GM19023 (cell line): ENCODE results near the gene AIFM3.
"Not testable (repeated sequence)": the region's sequence is repeated elsewhere in the genome, so short reads cannot be mapped to it uniquely, and the experiment has no call there.

Experiments used
- ATAC-seq: cut with Tn5 transposase; IDR thresholded peaks from one replicate; pipeline ENCODE4 v1.9.1; 2021; ENCODE audit warnings: mild to moderate bottlenecking, moderate library complexity; ENCODE audit not compliant: unreplicated experiment

AIFM3 gene

GRCh38 chr22:20966883-20967696, at the start of gene AIFM3:
Gene AIFM3 (plus strand): TSS chr22:20967255. CDS start chr22:20967945, 690 bp downstream.
- no peak for ATAC-seq

GRCh38 chr22:20918663-20919218, 48.3 kb upstream of the AIFM3 start:
- ATAC-seq: no peak

GRCh38 chr22:20919718-20920117, 47.3 kb upstream of the AIFM3 start:
- ATAC-seq: no peak

GRCh38 chr22:20920881-20921203, 46.2 kb upstream of the AIFM3 start:
- no peak for ATAC-seq

- ATAC-seq: no peak
Observed at GRCh38 chr22:20922141-20922751, 44.8 kb upstream of the AIFM3 start.

- no peak for ATAC-seq
Observed at GRCh38 chr22:20926243-20926642, 40.8 kb upstream of the AIFM3 start.

GRCh38 chr22:20927940-20928572, 39.0 kb upstream of the AIFM3 start:
- no peak for ATAC-seq

- no peak for ATAC-seq
Observed at GRCh38 chr22:20928573-20928967, 38.5 kb upstream of the AIFM3 start.

GRCh38 chr22:20930004-20930403, 37.1 kb upstream of the AIFM3 start:
- ATAC-seq: no peak

GRCh38 chr22:20930435-20930834, 36.6 kb upstream of the AIFM3 start:
- not testable (repeated sequence) for ATAC-seq

GRCh38 chr22:20931126-20931654, 35.9 kb upstream of the AIFM3 start:
- no peak for ATAC-seq

- ATAC-seq: no peak
Observed at GRCh38 chr22:20933910-20934309, 33.1 kb upstream of the AIFM3 start.

GRCh38 chr22:20935049-20935448, 32.0 kb upstream of the AIFM3 start:
- ATAC-seq: not testable (repeated sequence)

GRCh38 chr22:20935780-20936539, 31.1 kb upstream of the AIFM3 start:
- ATAC-seq: not testable (repeated sequence)

GRCh38 chr22:20937031-20937793, 29.8 kb upstream of the AIFM3 start:
- no peak for ATAC-seq

GRCh38 chr22:20937794-20938671, 29.0 kb upstream of the AIFM3 start:
- ATAC-seq: no peak

- not testable (repeated sequence) for ATAC-seq
Observed at GRCh38 chr22:20939457-20940185, 27.4 kb upstream of the AIFM3 start.

- no peak for ATAC-seq
Observed at GRCh38 chr22:20940186-20940651, 26.8 kb upstream of the AIFM3 start.
